ENCODE results near the gene PCF11.

GRCh38 chr11:83222499-83222898, 65.6 kb downstream of the PCF11 start:
- no peak for TF ChIP-seq SUZ12 (IDR thresholded peaks at IDR 0.05; ENCODE audit: extremely low read depth, insufficient read depth, insufficient read length)
- no peak for TF ChIP-seq YY1 (IDR thresholded peaks at IDR 0.05; ENCODE audit: insufficient read depth, insufficient read length)

Measured in NT2/D1 (cell line).